Central memory CD8-positive, alpha-beta T cell (primary cell): ENCODE results near the gene OSBPL1A.

Experiments used
- ATAC-seq: fragments of 150-1000 bp; cut with Tn5 transposase; replicated peaks from 2 replicates; pipeline ENCODE4 v1.10.0; 2022; ENCODE audit warnings: mild to moderate bottlenecking, moderate FRiP score, moderate number of reproducible peaks; ENCODE audit not compliant: poor library complexity, severe bottlenecking; ENCODE audit errors: extremely low read depth
- DNase-seq, 2 donors: peaks; one replicate each; pipeline ENCODE4 v3.0.0; 2021; ENCODE audit warnings: low spot score in 2 of 2
- H3K27ac Mint-ChIP-seq: one replicate; pipeline ENCODE4 v1.8.0; 2022; ENCODE audit warnings: low read depth, mild to moderate bottlenecking, moderate library complexity, mixed read lengths
- H3K27me3 Mint-ChIP-seq: one replicate; pipeline ENCODE4 v1.8.0; 2022; ENCODE audit warnings: mixed read lengths
- H3K36me3 Mint-ChIP-seq: one replicate; pipeline ENCODE4 v1.8.0; 2022; ENCODE audit warnings: mild to moderate bottlenecking, moderate library complexity, mixed read lengths; ENCODE audit not compliant: insufficient read depth
- H3K4me1 Mint-ChIP-seq: one replicate; pipeline ENCODE4 v1.8.0; 2022; ENCODE audit warnings: mixed read lengths
- H3K4me3 Mint-ChIP-seq: one replicate; pipeline ENCODE4 v1.8.0; 2022; ENCODE audit warnings: mild to moderate bottlenecking, moderate library complexity, mixed read lengths
- H3K9me3 Mint-ChIP-seq: one replicate; pipeline ENCODE4 v1.8.0; 2022; ENCODE audit warnings: mixed read lengths

OSBPL1A gene

GRCh38 chr18:24270937-24271380 lies 126.7 kb downstream of the OSBPL1A start:
- peaks cover 61% of the 10 kb centered on the region for H3K27me3 Mint-ChIP-seq
- H3K4me1 Mint-ChIP-seq = peaks cover 5% of the 10 kb centered on the region
- no peaks in the 10 kb centered on the region for H3K36me3 Mint-ChIP-seq
- DNase-seq (no peak), ATAC-seq (no peak)
- no peaks in the 10 kb centered on the region for H3K9me3 Mint-ChIP-seq
- peak overlapping the region; percentile 12 for H3K4me3 Mint-ChIP-seq
- H3K27ac Mint-ChIP-seq = no peak overlapping the region

- Mint-ChIP-seq H3K9me3 (no peaks in the 10 kb centered on the region), H3K4me3 (peak overlapping the region; percentile 12), H3K36me3 (no peaks in the 10 kb centered on the region), H3K4me1 (peaks cover 5% of the 10 kb centered on the region), H3K27me3 (peaks cover 66% of the 10 kb centered on the region), H3K27ac (no peak overlapping the region)
- ATAC-seq (no peak), DNase-seq (no peak)
Measured at GRCh38 chr18:24270358-24270936, 127.2 kb downstream of the OSBPL1A start.

GRCh38 chr18:24268784-24269550 lies 128.7 kb downstream of the OSBPL1A start:
- Mint-ChIP-seq H3K4me3 (no peak overlapping the region), H3K9me3 (no peaks in the 10 kb centered on the region), H3K27ac (no peak overlapping the region), H3K4me1 (peaks cover 5% of the 10 kb centered on the region), H3K36me3 (no peaks in the 10 kb centered on the region), H3K27me3 (peaks cover 52% of the 10 kb centered on the region)
- ATAC-seq = no peak
- no peak for DNase-seq

- DNase-seq = no peak
- peaks cover 44% of the 10 kb centered on the region for H3K27me3 Mint-ChIP-seq
- ATAC-seq = no peak
- no peaks in the 10 kb centered on the region for H3K36me3 Mint-ChIP-seq
- peaks cover 5% of the 10 kb centered on the region for H3K4me1 Mint-ChIP-seq
- H3K27ac Mint-ChIP-seq = no peak overlapping the region
- H3K9me3 Mint-ChIP-seq = no peaks in the 10 kb centered on the region
- no peak overlapping the region for H3K4me3 Mint-ChIP-seq
Measured at GRCh38 chr18:24267878-24268277, 129.7 kb downstream of the OSBPL1A start.

- peaks cover 2% of the 10 kb centered on the region for H3K36me3 Mint-ChIP-seq
- DNase-seq (no peak), ATAC-seq (no peak)
- no peaks in the 10 kb centered on the region for H3K9me3 Mint-ChIP-seq
- H3K27me3 Mint-ChIP-seq = peaks cover 31% of the 10 kb centered on the region
- no peak overlapping the region for H3K4me3 Mint-ChIP-seq
- no peaks in the 10 kb centered on the region for H3K4me1 Mint-ChIP-seq
- H3K27ac Mint-ChIP-seq = no peak overlapping the region
Measured at GRCh38 chr18:24266131-24266530, 131.5 kb downstream of the OSBPL1A start.

- ATAC-seq (no peak), DNase-seq (no peak)
- Mint-ChIP-seq H3K27ac (no peak overlapping the region), H3K4me1 (no peaks in the 10 kb centered on the region), H3K27me3 (peaks cover 25% of the 10 kb centered on the region), H3K4me3 (no peak overlapping the region), H3K9me3 (no peaks in the 10 kb centered on the region), H3K36me3 (peaks cover 2% of the 10 kb centered on the region)
Measured at GRCh38 chr18:24265502-24266064, 132.0 kb downstream of the OSBPL1A start.

- peaks cover 2% of the 10 kb centered on the region for H3K36me3 Mint-ChIP-seq
- ATAC-seq = no peak
- peaks cover 9% of the 10 kb centered on the region for H3K27me3 Mint-ChIP-seq
- no peaks in the 10 kb centered on the region for H3K9me3 Mint-ChIP-seq
- no peaks in the 10 kb centered on the region for H3K4me1 Mint-ChIP-seq
- H3K4me3 Mint-ChIP-seq = no peak overlapping the region
- no peak for DNase-seq
- no peak overlapping the region for H3K27ac Mint-ChIP-seq
Measured at GRCh38 chr18:24263050-24263449, 134.6 kb downstream of the OSBPL1A start.

GRCh38 chr18:24262087-24262486 lies 135.5 kb downstream of the OSBPL1A start:
- Mint-ChIP-seq H3K27me3 (peaks cover 13% of the 10 kb centered on the region), H3K36me3 (peaks cover 2% of the 10 kb centered on the region), H3K4me1 (no peaks in the 10 kb centered on the region), H3K4me3 (no peak overlapping the region), H3K27ac (no peak overlapping the region), H3K9me3 (no peaks in the 10 kb centered on the region)
- no peak for ATAC-seq
- DNase-seq = no peak

GRCh38 chr18:24259869-24260641 lies 137.6 kb downstream of the OSBPL1A start:
- Mint-ChIP-seq H3K9me3 (no peaks in the 10 kb centered on the region), H3K4me1 (no peaks in the 10 kb centered on the region), H3K27me3 (peaks cover 16% of the 10 kb centered on the region), H3K4me3 (no peak overlapping the region), H3K36me3 (peaks cover 6% of the 10 kb centered on the region), H3K27ac (no peak overlapping the region)
- ATAC-seq (no peak), DNase-seq (no peak)

- no peak for DNase-seq
- Mint-ChIP-seq H3K27ac (no peak overlapping the region), H3K4me1 (no peaks in the 10 kb centered on the region), H3K4me3 (no peak overlapping the region), H3K36me3 (peaks cover 6% of the 10 kb centered on the region), H3K9me3 (no peaks in the 10 kb centered on the region), H3K27me3 (peaks cover 43% of the 10 kb centered on the region)
- ATAC-seq = no peak
Measured at GRCh38 chr18:24254071-24254470, 143.6 kb downstream of the OSBPL1A start.

GRCh38 chr18:24249716-24250115 lies 147.9 kb downstream of the OSBPL1A start:
- H3K4me3 Mint-ChIP-seq = no peak overlapping the region
- H3K36me3 Mint-ChIP-seq = peaks cover 3% of the 10 kb centered on the region
- no peaks in the 10 kb centered on the region for H3K4me1 Mint-ChIP-seq

GRCh38 chr18:24248359-24248758 lies 149.3 kb downstream of the OSBPL1A start:
- DNase-seq (no peak), ATAC-seq (no peak)
- no peak overlapping the region for H3K4me3 Mint-ChIP-seq
- H3K27me3 Mint-ChIP-seq = peaks cover 13% of the 10 kb centered on the region
- H3K9me3 Mint-ChIP-seq = no peaks in the 10 kb centered on the region
- no peak overlapping the region for H3K27ac Mint-ChIP-seq
- H3K36me3 Mint-ChIP-seq = peaks cover 3% of the 10 kb centered on the region
- no peaks in the 10 kb centered on the region for H3K4me1 Mint-ChIP-seq

More at GRCh38 chr18:24249716-24250115, 147.9 kb downstream of the OSBPL1A start:
- peaks cover 24% of the 10 kb centered on the region for H3K27me3 Mint-ChIP-seq
- ATAC-seq (no peak), DNase-seq (no peak)
- no peak overlapping the region for H3K27ac Mint-ChIP-seq
- H3K9me3 Mint-ChIP-seq = no peaks in the 10 kb centered on the region
